Sigmoid colon (tissue), 4 donors: ENCODE data around the gene C7orf25.

Experiments
- POLR2A ChIP-seq, 2 donors: fragments of 450-650 bp; IDR thresholded peaks; one replicate each; pipeline ENCODE4 v1.6.1; 2016; ENCODE audit warnings: antibody characterized with exemption in 2 of 2, mild to moderate bottlenecking in 2 of 2, moderate library complexity in 2 of 2
- POLR2AphosphoS5 ChIP-seq, 4 donors: sonication (generic); formaldehyde crosslinking; IDR thresholded peaks; one replicate each; pipeline ENCODE4 v1.6.1; 2017; ENCODE audit warnings: antibody characterized with exemption in 4 of 4
- TF ChIP-seq, protein P1 (sequence below), 4 experiments: fragments of 450-650 bp in 3 of 4; fragments of 200-600 bp in 1 of 4; IDR thresholded peaks; one replicate each; pipeline ENCODE4 v1.5.1; 2016 to 2019; ENCODE audit warnings: antibody characterized with exemption in 4 of 4, mild to moderate bottlenecking in 3 of 4, moderate library complexity in 2 of 4

- TF ChIP-seq POLR2AphosphoS5 (IDR thresholded peaks at IDR 0.05), result no peak
- TF ChIP-seq, protein P1, sequence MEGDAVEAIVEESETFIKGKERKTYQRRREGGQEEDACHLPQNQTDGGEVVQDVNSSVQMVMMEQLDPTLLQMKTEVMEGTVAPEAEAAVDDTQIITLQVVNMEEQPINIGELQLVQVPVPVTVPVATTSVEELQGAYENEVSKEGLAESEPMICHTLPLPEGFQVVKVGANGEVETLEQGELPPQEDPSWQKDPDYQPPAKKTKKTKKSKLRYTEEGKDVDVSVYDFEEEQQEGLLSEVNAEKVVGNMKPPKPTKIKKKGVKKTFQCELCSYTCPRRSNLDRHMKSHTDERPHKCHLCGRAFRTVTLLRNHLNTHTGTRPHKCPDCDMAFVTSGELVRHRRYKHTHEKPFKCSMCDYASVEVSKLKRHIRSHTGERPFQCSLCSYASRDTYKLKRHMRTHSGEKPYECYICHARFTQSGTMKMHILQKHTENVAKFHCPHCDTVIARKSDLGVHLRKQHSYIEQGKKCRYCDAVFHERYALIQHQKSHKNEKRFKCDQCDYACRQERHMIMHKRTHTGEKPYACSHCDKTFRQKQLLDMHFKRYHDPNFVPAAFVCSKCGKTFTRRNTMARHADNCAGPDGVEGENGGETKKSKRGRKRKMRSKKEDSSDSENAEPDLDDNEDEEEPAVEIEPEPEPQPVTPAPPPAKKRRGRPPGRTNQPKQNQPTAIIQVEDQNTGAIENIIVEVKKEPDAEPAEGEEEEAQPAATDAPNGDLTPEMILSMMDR (IDR thresholded peaks at IDR 0.05), result no peak
- no peak for TF ChIP-seq POLR2A (IDR thresholded peaks at IDR 0.05)
Observed at GRCh38 chr7:42900842-42901241, 11.0 kb downstream of the C7orf25 start.
